Activated effector memory CD4-positive, alpha-beta T cell treated with anti-CD3 and anti-CD28 coated beads, Interleukin-2, amount 50 U/mL, for 16 hours (primary cell): ENCODE data around the gene LRRC42.
A peak's percentile ranks its signal among the peaks of the same experiment; 100 is the strongest.

Experiments
- DNase-seq: peaks from one replicate; pipeline ENCODE4 v3.0.0-alpha.2; 2020

The LRRC42 gene

GRCh38 chr1:53942127-53942957 lies 3.8 kb upstream of the LRRC42 start:
- no peak for DNase-seq

- no peak for DNase-seq
These were observed 3.1 kb upstream of the LRRC42 start for GRCh38 chr1:53943090-53943489.

DNA sequence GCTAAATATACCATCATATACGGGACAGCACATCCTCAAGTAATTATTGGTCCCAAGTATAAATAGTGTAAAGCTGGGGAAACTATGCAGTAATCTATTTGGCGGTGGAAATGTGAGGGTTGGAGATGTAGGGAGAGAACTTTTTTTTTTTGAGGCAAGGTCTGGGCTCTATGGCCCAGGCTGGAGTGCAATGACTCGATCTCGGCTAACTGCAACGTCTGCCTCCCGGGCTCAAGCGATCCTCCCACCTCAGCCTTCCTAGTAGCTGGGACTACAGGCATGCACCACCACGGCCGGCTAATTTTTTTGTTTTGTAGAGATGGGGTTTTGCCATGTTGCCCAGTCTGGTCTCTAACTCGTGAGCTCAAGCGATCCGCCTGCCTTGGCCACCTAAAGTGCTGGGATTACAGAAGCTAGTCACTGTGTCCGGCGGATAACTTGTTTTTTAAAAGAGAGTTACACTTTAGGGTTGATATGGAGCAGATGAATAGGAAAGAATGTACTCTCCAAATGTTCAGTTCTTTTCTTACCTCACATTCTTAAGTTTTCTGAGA lies 2.6 kb upstream of the LRRC42 start:
- DNase-seq = no peak

DNA sequence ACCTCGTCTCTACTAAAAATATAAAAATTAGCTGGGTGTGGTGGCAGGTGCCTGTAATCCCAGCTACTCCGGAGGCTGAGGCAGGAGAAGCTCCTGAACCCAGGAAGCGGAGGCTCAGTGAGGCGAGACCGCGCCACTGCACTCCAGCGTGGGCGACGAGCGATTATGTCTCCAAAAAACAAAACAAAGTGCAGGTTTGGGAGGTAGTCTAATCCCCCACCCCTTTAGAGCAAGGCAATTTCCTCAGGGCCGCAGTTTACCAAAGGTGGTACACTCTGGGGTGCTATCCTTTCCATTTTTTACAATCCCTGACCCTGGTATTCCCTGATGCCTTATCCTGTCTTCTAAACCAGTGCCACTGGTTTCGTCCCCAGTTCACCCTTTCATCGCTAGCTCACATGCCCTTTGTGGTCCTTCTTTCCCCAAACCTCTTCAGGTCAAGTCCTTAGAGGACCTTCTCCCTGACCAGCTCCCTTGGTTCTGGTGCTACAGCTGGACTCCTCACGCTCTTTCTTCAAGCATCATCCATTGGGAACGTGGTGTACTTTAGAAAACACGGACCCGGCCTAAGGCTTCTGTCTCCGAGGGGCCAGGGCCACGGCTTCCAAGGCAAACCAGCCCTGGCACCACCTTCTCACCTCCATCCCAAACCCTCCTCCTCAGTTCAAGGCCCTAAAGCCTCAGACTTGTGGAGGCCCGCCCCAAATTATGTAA lies 1.5 kb upstream of the LRRC42 start:
- DNase-seq = no peak

GRCh38 chr1:53945183-53945432 lies 1.0 kb upstream of the LRRC42 start:
- DNase-seq = no peak

GRCh38 chr1:53945433-53946251 lies 508 bp upstream of the LRRC42 start, which contains the start of gene IFT25:
IFT25 (minus strand) TSS chr1:53945699; CDS start chr1:53940082, 5,617 bp downstream.
- DNase-seq = peak; percentile 100

DNA sequence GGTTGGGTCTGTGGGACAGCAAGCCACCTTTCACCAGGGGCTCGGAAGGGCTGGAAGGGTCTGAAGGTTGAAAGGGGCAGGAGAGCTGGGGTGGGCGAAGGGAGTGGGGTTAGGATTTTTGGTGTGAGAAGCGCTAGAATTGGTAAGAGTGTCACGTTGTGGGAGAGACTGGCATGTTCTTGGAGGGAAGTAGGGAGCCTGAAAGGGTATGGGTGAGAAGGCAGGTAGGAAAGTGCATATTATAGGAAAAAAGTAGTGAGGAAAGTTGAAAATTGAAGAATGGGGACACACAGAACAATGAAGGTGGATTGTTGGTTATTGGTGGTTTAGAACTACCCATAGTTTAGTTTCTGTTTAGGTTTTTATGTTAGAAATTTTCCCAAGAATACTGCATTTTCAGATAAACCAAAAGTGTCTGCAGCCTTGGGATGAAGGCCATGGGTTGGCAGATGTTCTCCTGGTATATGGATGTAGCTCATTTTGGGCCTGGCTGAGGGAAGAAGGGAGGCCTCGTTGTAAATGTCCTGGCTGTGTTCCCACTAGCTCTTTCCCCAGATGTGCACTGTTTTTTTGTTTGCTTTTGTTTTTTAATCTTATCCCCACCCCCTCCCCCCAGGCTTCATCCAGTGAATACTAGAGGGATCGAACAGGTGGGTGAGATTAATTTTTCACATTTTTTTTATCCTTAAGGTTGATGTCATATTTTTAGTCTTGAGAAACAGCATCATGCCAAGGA lies 1.2 kb downstream of the LRRC42 start:
- DNase-seq = no peak

GRCh38 chr1:53948291-53948690 lies 2.1 kb downstream of the LRRC42 start:
- DNase-seq = no peak

DNA sequence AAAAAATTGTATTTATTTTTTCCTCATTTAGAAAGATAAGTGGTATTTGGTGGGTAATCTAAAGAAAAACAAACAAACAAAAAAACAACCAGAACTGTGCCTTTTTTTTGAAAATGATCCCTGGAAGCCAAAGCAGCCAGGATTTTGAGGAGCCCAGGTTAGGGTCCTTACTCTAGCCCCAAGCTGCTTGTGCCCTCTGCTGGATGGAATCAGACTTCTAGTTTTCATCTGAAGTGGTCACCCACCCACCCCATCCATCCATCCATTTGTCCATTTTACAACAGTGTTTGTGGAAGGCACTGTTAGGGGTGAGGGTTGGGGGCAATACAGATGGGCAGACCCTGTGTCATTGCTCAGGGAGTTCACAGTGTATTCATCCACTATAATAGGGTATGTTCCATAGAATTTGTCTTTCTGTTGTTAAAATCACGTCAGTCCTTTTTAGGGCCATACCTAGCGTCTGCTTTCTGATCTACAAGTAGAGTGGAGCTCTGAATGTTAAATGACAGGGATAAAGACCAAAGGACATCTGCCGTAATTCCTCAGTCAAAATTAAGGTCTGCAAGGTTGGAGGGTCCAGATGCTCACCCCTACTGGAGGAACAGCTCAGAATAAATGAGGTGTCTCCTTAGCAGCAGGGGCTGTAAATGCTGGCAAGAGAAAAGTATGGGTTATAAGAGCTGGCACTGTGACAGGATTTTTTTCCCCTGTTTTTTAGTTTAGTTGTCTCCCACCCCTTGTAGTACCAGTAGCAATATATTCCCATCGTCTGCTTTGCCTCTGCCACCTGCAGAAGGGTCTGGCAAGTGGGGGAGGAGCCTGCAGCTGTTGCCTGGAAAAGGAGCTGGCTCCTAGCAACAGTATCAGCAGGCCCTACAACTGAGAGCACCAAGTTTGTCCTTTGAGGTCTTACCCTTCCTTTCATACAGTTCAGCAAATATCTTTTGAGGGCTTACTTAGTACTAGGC lies 3.2 kb downstream of the LRRC42 start:
- DNase-seq = no peak

DNA sequence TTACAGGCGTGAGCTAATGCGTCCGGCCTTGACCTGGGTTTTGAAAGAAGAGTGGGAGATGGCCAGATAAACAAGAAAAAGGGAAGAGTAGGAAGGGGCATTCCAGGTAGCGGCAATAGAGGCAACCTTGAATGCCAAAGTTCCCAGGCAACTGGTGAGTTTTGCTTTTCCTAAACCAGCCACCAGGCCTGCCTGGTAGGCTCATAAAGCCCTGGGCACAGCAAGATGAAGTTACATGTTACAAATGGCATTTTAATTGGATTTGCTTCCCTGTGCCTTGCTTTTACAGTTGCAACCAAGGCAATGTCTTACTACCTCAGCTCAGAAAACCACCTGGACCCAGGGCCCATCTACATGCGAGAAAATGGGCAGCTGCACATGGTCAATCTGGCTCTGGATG lies 5.5 kb downstream of the LRRC42 start:
- DNase-seq = no peak

DNA sequence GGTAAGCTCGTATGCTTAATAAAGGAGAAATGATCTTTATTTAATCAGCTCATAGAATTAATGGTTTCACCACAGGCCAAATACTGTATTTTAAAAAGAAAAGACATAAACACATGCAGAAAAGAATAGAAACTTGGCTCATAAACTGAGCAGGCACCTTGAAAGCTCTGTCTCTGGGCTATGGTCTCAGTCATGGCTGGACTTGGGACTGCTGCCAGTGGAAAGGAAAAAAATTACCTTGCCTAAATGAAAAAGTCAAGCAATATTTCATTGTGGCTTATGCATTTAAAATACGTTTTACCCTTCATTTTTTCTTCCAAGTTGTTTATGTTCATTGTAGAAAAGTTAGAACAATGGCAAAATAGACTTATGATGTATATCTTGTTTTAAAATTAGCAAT lies 8.0 kb downstream of the LRRC42 start:
- no peak for DNase-seq

DNA sequence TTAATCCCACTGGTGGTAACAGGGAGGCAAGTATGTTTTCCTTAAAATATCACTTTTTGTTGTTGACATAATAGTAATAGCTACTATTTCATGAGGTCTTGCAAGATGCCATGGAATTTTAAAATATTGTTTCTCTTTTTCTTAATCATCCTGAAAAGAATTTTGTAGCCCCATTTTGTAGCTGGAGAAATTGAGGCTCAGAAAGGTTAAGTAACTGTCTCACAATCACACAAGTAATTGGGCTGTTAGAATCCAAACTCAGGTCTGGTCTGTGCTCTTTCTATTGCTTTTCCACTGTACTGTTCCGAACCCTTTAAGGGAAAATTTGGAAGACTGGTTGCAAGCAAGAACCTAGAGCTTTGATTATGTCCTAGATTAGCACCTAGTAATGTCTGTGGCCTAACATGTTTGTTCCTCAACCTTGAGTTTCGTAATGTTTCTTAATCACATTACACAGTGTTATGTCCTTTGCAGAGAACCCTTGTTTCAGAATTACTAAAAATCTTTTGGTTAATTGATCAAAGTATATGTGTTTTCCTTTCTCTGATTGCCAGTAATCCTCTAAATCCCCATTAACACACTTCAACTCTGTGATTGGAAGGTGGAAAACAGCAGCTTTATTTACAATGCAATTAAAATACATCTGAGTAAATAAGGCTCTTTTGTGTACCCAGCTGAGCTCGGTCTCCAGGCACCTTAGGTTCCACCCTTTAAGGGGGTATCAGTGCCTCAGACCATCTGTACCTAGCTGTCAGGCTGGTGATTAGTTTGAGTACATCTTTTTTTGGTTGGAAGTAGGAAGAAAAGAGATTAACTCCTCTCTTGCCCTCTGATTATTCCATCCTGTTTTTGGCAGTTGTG lies 10.4 kb downstream of the LRRC42 start:
- no peak for DNase-seq

- no peak for DNase-seq
These were observed 11.2 kb downstream of the LRRC42 start for GRCh38 chr1:53957194-53957818.

DNA sequence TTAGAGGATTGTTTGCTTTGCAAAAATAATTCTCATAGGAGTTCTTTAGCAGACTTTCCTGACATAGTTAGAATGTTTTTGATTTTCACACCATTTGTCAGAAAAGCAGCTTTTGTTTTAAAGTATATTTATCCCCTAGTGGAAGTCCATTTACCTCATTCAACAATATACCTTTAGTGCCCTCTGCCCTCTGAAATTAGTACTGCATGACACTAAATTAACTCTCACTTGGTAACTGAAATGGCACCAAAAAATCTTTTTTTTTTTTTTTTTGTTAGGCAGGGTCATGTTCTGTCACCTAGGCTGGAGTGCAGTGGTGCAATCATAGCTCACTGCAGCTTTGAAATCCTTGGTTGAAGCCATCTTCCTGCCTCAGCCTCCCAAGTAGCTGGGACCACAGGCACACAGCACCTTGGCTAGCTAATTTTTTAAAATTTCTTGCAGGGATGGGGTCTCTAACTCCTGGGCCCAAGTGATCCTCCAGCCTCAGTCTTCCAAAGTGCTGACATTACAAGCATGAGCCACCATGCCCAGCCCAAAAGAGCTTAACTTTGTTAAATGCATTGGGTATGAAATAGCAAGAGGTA lies 13.6 kb downstream of the LRRC42 start:
- DNase-seq = no peak

DNA sequence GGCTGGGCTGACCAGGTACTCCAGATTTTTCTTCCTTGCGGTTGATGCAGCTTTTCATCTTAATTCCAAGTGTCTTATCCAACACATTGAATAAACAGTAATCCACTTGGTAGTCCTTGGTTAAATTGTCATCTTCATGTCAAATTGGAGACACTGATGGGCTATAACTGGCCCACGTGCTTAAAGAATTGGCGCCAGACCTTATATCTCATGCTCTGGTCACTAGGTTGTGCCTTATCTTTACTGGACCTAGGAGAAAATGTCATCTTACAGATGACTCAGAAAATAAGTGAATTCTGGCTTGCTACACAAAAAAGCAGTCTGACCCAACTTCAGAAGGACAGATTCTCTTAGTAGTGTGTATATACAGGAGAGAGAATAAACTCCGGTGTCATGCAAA lies 16.2 kb downstream of the LRRC42 start:
- DNase-seq = no peak

GRCh38 chr1:53963460-53963859 lies 17.3 kb downstream of the LRRC42 start:
- DNase-seq = no peak

- no peak for DNase-seq
These were observed 18.0 kb downstream of the LRRC42 start for GRCh38 chr1:53964109-53964508.

- DNase-seq = no peak
These were observed 20.6 kb downstream of the LRRC42 start for GRCh38 chr1:53966794-53967193.

GRCh38 chr1:53967409-53968124 lies 21.4 kb downstream of the LRRC42 start:
- DNase-seq = no peak
